Pancreas (tissue), 10 donors: Measurements from ENCODE around the gene ANKRD10. TPM values are rescaled to one million over a fixed set of nuclear protein-coding genes. Genes with fewer than 3 reads are reported as not detected.

Source experiments
- ATAC-seq, 4 donors: fragments of 200-7000 bp; cut with Tn5 transposase; one replicate each; pipeline versions ENCODE4 v1.8.0 to v1.9.1; 2020; ENCODE audit warnings: mild to moderate bottlenecking in 4 of 4, moderate library complexity in 4 of 4
- DNase-seq, 6 donors: peaks; one replicate each; pipeline ENCODE4 v3.0.0-alpha.2; 2020
- FAIRE-seq: peaks from 2 replicates; lab custom pipeline; 2012; peaks lifted over from hg19 to GRCh38; lab: Jason Lieb, UNC
- H3K27ac ChIP-seq, 4 donors: fragments of 200-600 bp; sonication (generic); 1 replicate in 3 of 4; 2 replicates in 1 of 4; pipeline versions ENCODE4 v1.5.0 to v1.8.0; 2020
- H3K27me3 ChIP-seq, 4 donors: fragments of 200-600 bp; one replicate each; pipeline ENCODE4 v1.8.0; 2021
- H3K36me3 ChIP-seq, 3 donors: fragments of 200-600 bp; sonication (generic) in 1 of 3; one replicate each; pipeline versions ENCODE4 v1.5.0 to v1.8.0; 2020 to 2021
- H3K4me1 ChIP-seq, 3 donors: fragments of 200-600 bp; one replicate each; pipeline ENCODE4 v1.8.0; 2021
- H3K4me3 ChIP-seq, 4 donors: fragments of 200-600 bp; sonication (generic) in 2 of 4; one replicate each; pipeline versions ENCODE4 v1.5.0 to v1.8.0; 2020 to 2021
- H3K9me3 ChIP-seq, 4 donors: fragments of 200-600 bp; one replicate each; pipeline ENCODE4 v1.8.0; 2021
- CTCF ChIP-seq, 4 donors: fragments of 200-600 bp; sonication (generic) in 3 of 4; IDR thresholded peaks; one replicate each; pipeline versions ENCODE4 v1.5.0 to v1.8.0; 2021; ENCODE audit warnings: antibody characterized with exemption in 4 of 4
- WGBS, 2 donors: extraction: QIAGEN DNeasy Blood & Tissue Kit; methylation state at CpG; one replicate each; pipeline ENCODE4 v1.1.7; 2013; 5-methylcytosine and 5-hydroxymethylcytosine counted together
- intact Hi-C, 3 donors: fragments of 100-400 bp; cut with DNase I; formaldehyde crosslinking; loops; one replicate each; pipeline versions ENCODE4 v1.11.1 to v1.14.2; 2022
- polyA plus RNA-seq, 2 donors: library from polyadenylated mRNA; stranded (reverse); fragments of 200-250 nt; gene quantifications; one replicate each; pipeline ENCODE4 v1.2.3, GENCODE V29; 2013
- total RNA-seq, 6 donors: library from RNA; stranded (reverse); fragmentation: NEBNext Ultra II Directional in 4 of 6; extraction: Animal tissue kit (Norgen Biotek cat#: 25700) in 4 of 6; gene quantifications; one replicate each; pipeline versions ENCODE4 v1.2.1 to v1.2.4, GENCODE V29; 2021 to 2023
- donor health status: healthy with polysubstance abuse.
- donor health status: DM: no; HTN: no; CAD: no; lungs with moderate emphysema.
- donor health status: DM: no; HTN: no; CAD: no.
- donor health status: control.
- donor health status: control.
- donor health status: Bipolar disorder and iron deficiency.
- donor health status: DM: yes; HTN: yes; CAD: no.
- donor health status: DM: no; HTN: no; CAD: no.
- donor health status: DM: no; HTN: no; CAD: no.
- donor health status: DM: yes; HTN: yes; CAD: no.

ANKRD10 gene
- total and polyA plus RNA-seq, 8 donors, result 37.6 to 138 (median 67.9) TPM

GRCh38 chr13:110875241-110875640, 39.6 kb downstream of the ANKRD10 start:
- no peak for TF ChIP-seq CTCF (IDR thresholded peaks at IDR 0.05)
- H3K27me3 ChIP-seq, result no peaks in the 10 kb centered on the region
- no peak overlapping the region for H3K27ac ChIP-seq
- peaks cover 6 to 14% (median 6%) of the 10 kb centered on the region in 3 donors for H3K4me1 ChIP-seq
- intact Hi-C loops, result no loop called here
- ATAC-seq (no peak), FAIRE-seq (no peak), DNase-seq (no peak)
- peak overlapping the region in 1 of 4 donors; percentile 22 for H3K4me3 ChIP-seq
- 50 to 61% methylated on average over 8 of the region's 8 CpGs for WGBS, 2 donors
- H3K9me3 ChIP-seq, result no peaks in the 10 kb centered on the region
- H3K36me3 ChIP-seq, result no peaks in the 10 kb centered on the region

GRCh38 chr13:110874508-110874960, 40.3 kb downstream of the ANKRD10 start:
- FAIRE-seq, result no peak
- TF ChIP-seq CTCF (IDR thresholded peaks at IDR 0.05), result no peak
- Histone ChIP-seq H3K36me3 (no peaks in the 10 kb centered on the region), H3K27ac (no peak overlapping the region), H3K9me3 (no peaks in the 10 kb centered on the region), H3K27me3 (no peaks in the 10 kb centered on the region), H3K4me1 (peaks cover 6 to 14% (median 6%) of the 10 kb centered on the region in 3 donors), H3K4me3 (peak overlapping the region in 2 of 4 donors; percentile 10 to 22)
- intact Hi-C loops, result no loop called here
- WGBS, 2 donors, result 0 to 2% methylated on average over 15 to 32 of the region's 32 CpGs
- peak; percentile 80 to 93 (median 86) for DNase-seq
- peak; percentile 73 to 86 (median 84) for ATAC-seq

GRCh38 chr13:110873639-110874507, 41.0 kb downstream of the ANKRD10 start:
- no peaks in the 10 kb centered on the region for H3K27me3 ChIP-seq
- no peak for TF ChIP-seq CTCF (IDR thresholded peaks at IDR 0.05)
- intact Hi-C loops, result no loop called here
- 58 to 64% methylated on average over 19 of the region's 19 CpGs for WGBS, 2 donors
- no peak overlapping the region for H3K27ac ChIP-seq
- DNase-seq, result no peak
- H3K9me3 ChIP-seq, result no peaks in the 10 kb centered on the region
- no peak for FAIRE-seq
- peaks cover 6 to 14% (median 6%) of the 10 kb centered on the region in 3 donors for H3K4me1 ChIP-seq
- ATAC-seq, result no peak
- peak overlapping the region in 2 of 4 donors; percentile 10 to 22 for H3K4me3 ChIP-seq
- H3K36me3 ChIP-seq, result no peaks in the 10 kb centered on the region

GRCh38 chr13:110872768-110873638, 41.9 kb downstream of the ANKRD10 start:
- intact Hi-C loops, result no loop called here
- no peak for DNase-seq
- ATAC-seq, result no peak
- no peak for FAIRE-seq
- no peaks in the 10 kb centered on the region for H3K27me3 ChIP-seq
- no peaks in the 10 kb centered on the region for H3K36me3 ChIP-seq
- H3K27ac ChIP-seq, result no peak overlapping the region
- peaks cover 6 to 14% (median 6%) of the 10 kb centered on the region in 3 donors for H3K4me1 ChIP-seq
- no peak overlapping the region for H3K4me3 ChIP-seq
- H3K9me3 ChIP-seq, result no peaks in the 10 kb centered on the region
- WGBS, 2 donors, result 75 to 83% methylated on average over 31 to 35 of the region's 35 CpGs
- no peak for TF ChIP-seq CTCF (IDR thresholded peaks at IDR 0.05)
